ENCODE results near the gene IQUB.
"Not testable (repeated sequence)": the region's sequence is repeated elsewhere in the genome, so short reads cannot be mapped to it uniquely, and the experiment has no call there.

The IQUB gene

GRCh38 chr7:123528265-123528664, 6.1 kb downstream of the IQUB start:
- no peak overlapping the region for H3K9ac ChIP-seq (ENCODE audit: low read depth, low read length, poor library complexity, severe bottlenecking)
- H3K4me2 ChIP-seq (ENCODE audit: low read depth, low read length, poor library complexity, severe bottlenecking), result no peak overlapping the region
- TF ChIP-seq CTCF (conservative IDR thresholded peaks at IDR 0.05; ENCODE audit: low read length), result no peak
- no peak for TF ChIP-seq EZH2phosphoT487 (IDR thresholded peaks at IDR 0.05; ENCODE audit: borderline replicate concordance)
- no peaks in the 10 kb centered on the region for H3K79me2 ChIP-seq (ENCODE audit: insufficient read depth, low read length)
- no peaks in the 10 kb centered on the region for H3K9me2 ChIP-seq (replicated peaks; ENCODE audit: low read depth, low read length)
- no peaks in the 10 kb centered on the region for H3K4me1 ChIP-seq (ENCODE audit: insufficient read depth, low read length, poor library complexity, severe bottlenecking)
- H3K27me3 ChIP-seq (ENCODE audit: insufficient read depth, low read length, poor library complexity, severe bottlenecking), result no peaks in the 10 kb centered on the region
- H4K20me1 ChIP-seq (ENCODE audit: insufficient read depth, low read length, poor library complexity, severe bottlenecking), result no peaks in the 10 kb centered on the region
- no peaks in the 10 kb centered on the region for H3K36me3 ChIP-seq (ENCODE audit: insufficient read depth, low read length)
- H3F3A ChIP-seq (ENCODE audit: low read depth), result no peaks in the 10 kb centered on the region
- no peak overlapping the region for H3K4me3 ChIP-seq (ENCODE audit: low read length, poor library complexity, severe bottlenecking)
- H2AFZ ChIP-seq (ENCODE audit: low read length), result no peak overlapping the region
- no peaks in the 10 kb centered on the region for H3K9me3 ChIP-seq (ENCODE audit: insufficient read depth, low read depth, low read length)

GRCh38 chr7:123527712-123528225, 6.6 kb downstream of the IQUB start:
- H3K9me3 ChIP-seq (ENCODE audit: insufficient read depth, low read depth, low read length); H3K9me2 ChIP-seq (replicated peaks; ENCODE audit: low read depth, low read length); H3K9ac ChIP-seq (ENCODE audit: low read depth, low read length, poor library complexity, severe bottlenecking); H3K79me2 ChIP-seq (ENCODE audit: insufficient read depth, low read length); H2AFZ ChIP-seq (ENCODE audit: low read length); H3K27me3 ChIP-seq (ENCODE audit: insufficient read depth, low read length, poor library complexity, severe bottlenecking); H3K4me3 ChIP-seq (ENCODE audit: low read length, poor library complexity, severe bottlenecking); H3K4me1 ChIP-seq (ENCODE audit: insufficient read depth, low read length, poor library complexity, severe bottlenecking); H3K4me2 ChIP-seq (ENCODE audit: low read depth, low read length, poor library complexity, severe bottlenecking); H3K36me3 ChIP-seq (ENCODE audit: insufficient read depth, low read length); H3F3A ChIP-seq (ENCODE audit: low read depth); H4K20me1 ChIP-seq (ENCODE audit: insufficient read depth, low read length, poor library complexity, severe bottlenecking): not testable (repeated sequence)

GRCh38 chr7:123526533-123526932, 7.9 kb downstream of the IQUB start:
- H3K4me3 ChIP-seq (ENCODE audit: low read length, poor library complexity, severe bottlenecking); H3K27me3 ChIP-seq (ENCODE audit: insufficient read depth, low read length, poor library complexity, severe bottlenecking); H3K36me3 ChIP-seq (ENCODE audit: insufficient read depth, low read length); H2AFZ ChIP-seq (ENCODE audit: low read length); H3K9me3 ChIP-seq (ENCODE audit: insufficient read depth, low read depth, low read length); H3K9me2 ChIP-seq (replicated peaks; ENCODE audit: low read depth, low read length); H3F3A ChIP-seq (ENCODE audit: low read depth); H3K4me1 ChIP-seq (ENCODE audit: insufficient read depth, low read length, poor library complexity, severe bottlenecking); H3K79me2 ChIP-seq (ENCODE audit: insufficient read depth, low read length); H3K9ac ChIP-seq (ENCODE audit: low read depth, low read length, poor library complexity, severe bottlenecking); H4K20me1 ChIP-seq (ENCODE audit: insufficient read depth, low read length, poor library complexity, severe bottlenecking); H3K4me2 ChIP-seq (ENCODE audit: low read depth, low read length, poor library complexity, severe bottlenecking): not testable (repeated sequence)

GRCh38 chr7:123522066-123522465, 12.3 kb downstream of the IQUB start:
- Histone ChIP-seq H3K79me2 (ENCODE audit: insufficient read depth, low read length) (no peaks in the 10 kb centered on the region), H2AFZ (ENCODE audit: low read length) (no peak overlapping the region), H3K9me3 (ENCODE audit: insufficient read depth, low read depth, low read length) (no peaks in the 10 kb centered on the region), H3K27me3 (ENCODE audit: insufficient read depth, low read length, poor library complexity, severe bottlenecking) (no peaks in the 10 kb centered on the region), H3K36me3 (ENCODE audit: insufficient read depth, low read length) (no peaks in the 10 kb centered on the region), H3F3A (ENCODE audit: low read depth) (no peaks in the 10 kb centered on the region), H3K9me2 (replicated peaks; ENCODE audit: low read depth, low read length) (no peaks in the 10 kb centered on the region), H3K4me2 (ENCODE audit: low read depth, low read length, poor library complexity, severe bottlenecking) (no peak overlapping the region), H4K20me1 (ENCODE audit: insufficient read depth, low read length, poor library complexity, severe bottlenecking) (no peaks in the 10 kb centered on the region), H3K4me1 (ENCODE audit: insufficient read depth, low read length, poor library complexity, severe bottlenecking) (no peaks in the 10 kb centered on the region), H3K4me3 (ENCODE audit: low read length, poor library complexity, severe bottlenecking) (no peak overlapping the region), H3K9ac (ENCODE audit: low read depth, low read length, poor library complexity, severe bottlenecking) (no peak overlapping the region)
- TF ChIP-seq EZH2phosphoT487 (IDR thresholded peaks at IDR 0.05; ENCODE audit: borderline replicate concordance) (no peak), CTCF (conservative IDR thresholded peaks at IDR 0.05; ENCODE audit: low read length) (no peak)
